GM12874 (cell line): ENCODE results near the gene ADGRD1.

ENCODE experiments used
- CTCF ChIP-seq: IDR thresholded peaks from 2 replicates; pipeline ENCODE4 v1.5.1; 2011; ENCODE audit warnings: low read depth, mild to moderate bottlenecking, control low read depth, low read length, moderate library complexity; ENCODE audit not compliant: insufficient read depth

Gene ADGRD1

GRCh38 chr12:131024721-131025120 is 71.0 kb downstream of the ADGRD1 start:
- TF ChIP-seq CTCF, result no peak

DNA sequence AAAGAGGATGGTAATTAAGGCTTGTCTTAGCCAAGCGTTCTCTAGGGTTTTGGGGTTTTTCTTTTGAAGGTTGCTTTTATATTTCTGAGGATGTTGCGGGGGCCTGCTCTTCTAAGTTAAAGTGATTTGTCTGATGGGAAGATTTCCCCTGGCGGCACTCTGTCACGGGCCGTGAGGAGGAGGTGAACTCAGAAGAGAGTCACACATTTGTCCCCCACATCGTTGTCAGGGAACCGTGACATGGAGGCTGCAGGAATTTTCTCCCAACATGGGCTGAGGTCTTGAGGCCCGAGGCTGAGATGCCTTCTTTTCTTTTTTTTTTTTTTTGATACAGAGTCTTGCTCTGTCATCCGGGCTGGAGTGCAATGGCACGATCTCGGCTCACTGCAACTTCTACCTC is 71.5 kb downstream of the ADGRD1 start:
- TF ChIP-seq CTCF, result no peak

- TF ChIP-seq CTCF, result no peak
These were observed 72.4 kb downstream of the ADGRD1 start for GRCh38 chr12:131025939-131026702.

DNA sequence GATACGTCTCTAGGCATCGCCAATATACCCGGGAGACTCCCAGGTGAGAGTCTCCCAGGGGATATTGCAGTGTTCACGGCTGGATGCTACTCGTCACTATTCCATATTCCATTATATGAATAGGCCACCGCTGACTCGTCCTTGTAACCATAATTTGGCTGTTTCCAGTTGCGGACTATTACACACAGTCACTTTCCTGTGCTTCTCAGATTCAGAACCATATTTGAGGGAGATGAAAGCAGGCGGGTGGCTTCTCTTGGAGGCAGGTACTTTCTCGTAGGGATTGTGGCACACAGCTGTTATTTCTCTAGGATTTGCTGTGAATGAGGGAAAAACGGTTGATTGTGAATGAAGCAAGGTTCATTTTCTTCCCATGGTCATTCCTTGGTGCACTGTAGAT is 73.0 kb downstream of the ADGRD1 start:
- no peak for TF ChIP-seq CTCF

- no peak for TF ChIP-seq CTCF
These were observed 73.6 kb downstream of the ADGRD1 start for GRCh38 chr12:131027264-131027663.

GRCh38 chr12:131027876-131028586 is 74.3 kb downstream of the ADGRD1 start:
- TF ChIP-seq CTCF, result no peak

GRCh38 chr12:131028587-131029338 is 75.1 kb downstream of the ADGRD1 start:
- TF ChIP-seq CTCF, result no peak
